Panc1 (cell line): Measurements from ENCODE around the gene ABHD2. TPM values are rescaled to one million over a fixed set of nuclear protein-coding genes. Genes with fewer than 3 reads are reported as not detected.
"Not testable (repeated sequence)": the region's sequence is repeated elsewhere in the genome, so short reads cannot be mapped to it uniquely, and the experiment has no call there.

Experiments used
- ATAC-seq: fragments of 200-7000 bp; cut with Tn5 transposase; 2 replicates; pipeline ENCODE4 v1.9.1; 2020; ENCODE audit warnings: mild to moderate bottlenecking, moderate library complexity
- BruUV-seq: library from RNA; stranded (reverse); fragments of 400-500 nt; replicated peaks from 2 replicates; lab custom pipeline; 2021; lab: Mats Ljungman, UMichigan
- CTCF ChIA-PET: fragments of 300-600 bp; sonication (Branson Sonifier 250); formaldehyde crosslinking; loops from one replicate; lab custom pipeline; 2022; ENCODE audit warnings: antibody characterized with exemption; lab: Charles Lee
- POLR2A ChIA-PET: fragments of 300-600 bp; sonication (Branson Sonifier 250); formaldehyde crosslinking; loops from one replicate; lab custom pipeline; 2022; ENCODE audit warnings: antibody characterized with exemption; lab: Charles Lee
- DNase-seq: peaks from one replicate; pipeline ENCODE4 v3.0.0-alpha.2; 2010; ENCODE audit warnings: low read depth, low spot score
- H3K27ac ChIP-seq: 2 replicates; pipeline ENCODE4 v1.5.1; 2011; ENCODE audit warnings: mild to moderate bottlenecking, low read length, inconsistent platforms
- H3K27me3 ChIP-seq: fragments of 200-500 bp; sonication (Bioruptor generic); 2 replicates; pipeline ENCODE4 v1.6.0; 2014; ENCODE audit warnings: low read length, inconsistent platforms; ENCODE audit not compliant: control insufficient read depth, insufficient read depth
- H3K36me3 ChIP-seq: fragments of 200-500 bp; sonication (Bioruptor generic); 2 replicates; pipeline ENCODE4 v1.5.1; 2014; ENCODE audit warnings: inconsistent platforms, mild to moderate bottlenecking, low read length, moderate library complexity; ENCODE audit not compliant: control insufficient read depth, insufficient read depth
- H3K4me1 ChIP-seq: 2 replicates; pipeline ENCODE4 v1.5.1; 2011; ENCODE audit warnings: inconsistent platforms, mild to moderate bottlenecking, low read length, moderate library complexity; ENCODE audit not compliant: control insufficient read depth, insufficient read depth
- H3K4me3 ChIP-seq, 2 experiments: 2 replicates each; pipeline ENCODE4 v1.5.1; 2011 to 2012; ENCODE audit warnings: low read depth in 2 of 2, low read length in 2 of 2, mild to moderate bottlenecking in 2 of 2, inconsistent platforms in 1 of 2, moderate library complexity in 1 of 2
- H3K9me3 ChIP-seq: fragments of 200-500 bp; sonication (Bioruptor generic); 2 replicates; pipeline ENCODE4 v1.5.1; 2014; ENCODE audit warnings: low read depth, mild to moderate bottlenecking, inconsistent platforms, low read length, moderate library complexity; ENCODE audit not compliant: control insufficient read depth, insufficient read depth
- POLR2AphosphoS5 ChIP-seq: IDR thresholded peaks from 2 replicates; pipeline ENCODE4 v1.6.1; 2012; ENCODE audit warnings: mild to moderate bottlenecking, low read depth, low read length, moderate library complexity
- SIN3A ChIP-seq: IDR thresholded peaks from 2 replicates; pipeline ENCODE4 v1.6.1; 2012; ENCODE audit warnings: low read depth, mild to moderate bottlenecking, low read length, moderate library complexity, borderline replicate concordance; ENCODE audit not compliant: insufficient read depth
- TCF7L2 ChIP-seq: IDR thresholded peaks from 2 replicates; pipeline ENCODE4 v1.6.1; 2011; ENCODE audit warnings: mild to moderate bottlenecking, low read depth, low read length, inconsistent platforms
- in situ Hi-C: cut with HindIII; loops from 2 replicates; pipeline ENCODE4 v1.10.0; 2016; ENCODE audit warnings: low sequenced_read_pairs, low pct_unique_long_range_greater_than_20kb
- intact Hi-C: fragments of 100-400 bp; cut with micrococcal nuclease; formaldehyde crosslinking; loops from one replicate; pipeline ENCODE4 v1.10.0; 2022; ENCODE audit not compliant: unreplicated experiment
- total RNA-seq: library from RNA; stranded (reverse); gene quantifications from one replicate; pipeline ENCODE4 v1.2.1, GENCODE V29; 2021; ENCODE audit not compliant: unreplicated experiment
- TF ChIP-seq, protein P1 (sequence below), 2 experiments: IDR thresholded peaks; 2 replicates each; pipeline ENCODE4 v1.6.1; 2011 to 2012; ENCODE audit warnings: low read depth in 2 of 2, control low read depth in 1 of 2, low read length in 1 of 2, mild to moderate bottlenecking in 1 of 2, moderate library complexity in 1 of 2; ENCODE audit not compliant: insufficient read depth in 1 of 2
- TF ChIP-seq, protein P2 (sequence below): fragments of 450-650 bp; IDR thresholded peaks from 2 replicates; pipeline ENCODE4 v1.5.1; 2017; ENCODE audit warnings: mild to moderate bottlenecking

Gene ABHD2
- total RNA-seq, 1 experiment from 2014 or later, result 95.0 TPM

GRCh38 chr15:89119489-89120478 is 31.5 kb downstream of the ABHD2 start:
- H3K4me3 ChIP-seq, result peak overlapping the region in 1 of 2 experiments; percentile 7; a peak in 1 of 4 replicates
- TF ChIP-seq, protein P1, sequence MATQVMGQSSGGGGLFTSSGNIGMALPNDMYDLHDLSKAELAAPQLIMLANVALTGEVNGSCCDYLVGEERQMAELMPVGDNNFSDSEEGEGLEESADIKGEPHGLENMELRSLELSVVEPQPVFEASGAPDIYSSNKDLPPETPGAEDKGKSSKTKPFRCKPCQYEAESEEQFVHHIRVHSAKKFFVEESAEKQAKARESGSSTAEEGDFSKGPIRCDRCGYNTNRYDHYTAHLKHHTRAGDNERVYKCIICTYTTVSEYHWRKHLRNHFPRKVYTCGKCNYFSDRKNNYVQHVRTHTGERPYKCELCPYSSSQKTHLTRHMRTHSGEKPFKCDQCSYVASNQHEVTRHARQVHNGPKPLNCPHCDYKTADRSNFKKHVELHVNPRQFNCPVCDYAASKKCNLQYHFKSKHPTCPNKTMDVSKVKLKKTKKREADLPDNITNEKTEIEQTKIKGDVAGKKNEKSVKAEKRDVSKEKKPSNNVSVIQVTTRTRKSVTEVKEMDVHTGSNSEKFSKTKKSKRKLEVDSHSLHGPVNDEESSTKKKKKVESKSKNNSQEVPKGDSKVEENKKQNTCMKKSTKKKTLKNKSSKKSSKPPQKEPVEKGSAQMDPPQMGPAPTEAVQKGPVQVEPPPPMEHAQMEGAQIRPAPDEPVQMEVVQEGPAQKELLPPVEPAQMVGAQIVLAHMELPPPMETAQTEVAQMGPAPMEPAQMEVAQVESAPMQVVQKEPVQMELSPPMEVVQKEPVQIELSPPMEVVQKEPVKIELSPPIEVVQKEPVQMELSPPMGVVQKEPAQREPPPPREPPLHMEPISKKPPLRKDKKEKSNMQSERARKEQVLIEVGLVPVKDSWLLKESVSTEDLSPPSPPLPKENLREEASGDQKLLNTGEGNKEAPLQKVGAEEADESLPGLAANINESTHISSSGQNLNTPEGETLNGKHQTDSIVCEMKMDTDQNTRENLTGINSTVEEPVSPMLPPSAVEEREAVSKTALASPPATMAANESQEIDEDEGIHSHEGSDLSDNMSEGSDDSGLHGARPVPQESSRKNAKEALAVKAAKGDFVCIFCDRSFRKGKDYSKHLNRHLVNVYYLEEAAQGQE (IDR thresholded peaks at IDR 0.05; ENCODE audit: insufficient read depth in 1 of 2, low read depth in 2 of 2, low read length in 1 of 2), result no peak
- TF ChIP-seq SIN3A, result no peak
- TF ChIP-seq TCF7L2, result no peak
- no peak for TF ChIP-seq POLR2AphosphoS5
- TF ChIP-seq, protein P2, sequence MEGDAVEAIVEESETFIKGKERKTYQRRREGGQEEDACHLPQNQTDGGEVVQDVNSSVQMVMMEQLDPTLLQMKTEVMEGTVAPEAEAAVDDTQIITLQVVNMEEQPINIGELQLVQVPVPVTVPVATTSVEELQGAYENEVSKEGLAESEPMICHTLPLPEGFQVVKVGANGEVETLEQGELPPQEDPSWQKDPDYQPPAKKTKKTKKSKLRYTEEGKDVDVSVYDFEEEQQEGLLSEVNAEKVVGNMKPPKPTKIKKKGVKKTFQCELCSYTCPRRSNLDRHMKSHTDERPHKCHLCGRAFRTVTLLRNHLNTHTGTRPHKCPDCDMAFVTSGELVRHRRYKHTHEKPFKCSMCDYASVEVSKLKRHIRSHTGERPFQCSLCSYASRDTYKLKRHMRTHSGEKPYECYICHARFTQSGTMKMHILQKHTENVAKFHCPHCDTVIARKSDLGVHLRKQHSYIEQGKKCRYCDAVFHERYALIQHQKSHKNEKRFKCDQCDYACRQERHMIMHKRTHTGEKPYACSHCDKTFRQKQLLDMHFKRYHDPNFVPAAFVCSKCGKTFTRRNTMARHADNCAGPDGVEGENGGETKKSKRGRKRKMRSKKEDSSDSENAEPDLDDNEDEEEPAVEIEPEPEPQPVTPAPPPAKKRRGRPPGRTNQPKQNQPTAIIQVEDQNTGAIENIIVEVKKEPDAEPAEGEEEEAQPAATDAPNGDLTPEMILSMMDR, result no peak
- BruUV-seq, result no TSS peak
- H3K27ac ChIP-seq, result peak overlapping the region; percentile 8; the same call in 1 of the 2 replicates
- CTCF ChIA-PET, result no interaction called here
- DNase-seq, result peak; percentile 78
- peak; percentile 71; the same call in 1 of the 2 replicates for ATAC-seq
- intact Hi-C loops, result no loop called here
- H3K4me1 ChIP-seq, result peaks cover 8% of the 10 kb centered on the region
- no peaks in the 10 kb centered on the region for H3K9me3 ChIP-seq
- 0 out of 2 replicates have a peak, but pooled peaks cover 2% of the 10 kb centered on the region for H3K36me3 ChIP-seq
- POLR2A ChIA-PET, result interaction anchor here (0.6 to 0.7 kb wide), 3 partner anchors 47 to 214 kb away, joined by 3 to 4 read pairs (median 3); no protein-coding TSS in a partner anchor
- in situ Hi-C loops, result no loop called here
- H3K27me3 ChIP-seq, result no peaks in the 10 kb centered on the region

GRCh38 chr15:89120479-89121000 is 32.3 kb downstream of the ABHD2 start:
- CTCF ChIA-PET, H3K4me1 ChIP-seq: not testable (repeated sequence)

More at GRCh38 chr15:89120479-89121000, 32.3 kb downstream of the ABHD2 start:
- H3K36me3 ChIP-seq, BruUV-seq, H3K9me3 ChIP-seq, DNase-seq, H3K27me3 ChIP-seq, H3K27ac ChIP-seq, H3K4me3 ChIP-seq, ATAC-seq, in situ Hi-C loops, intact Hi-C loops: not testable (repeated sequence)
- POLR2A ChIA-PET, result interaction anchor here (1.0 kb wide), 1 partner anchor 32 kb away, joined by 4 read pairs; the partner anchor contains the start of gene ABHD2
